Activated T-helper 9 cell treated with anti-CD3 and anti-CD28 coated beads, Interleukin-2, amount 50 U/mL, for 16 hours (primary cell): ENCODE results near the gene ZNF311.

ENCODE experiments used
- DNase-seq: peaks from one replicate; pipeline ENCODE4 v3.0.0-alpha.2; 2020; ENCODE audit warnings: low read depth

ZNF311 gene

DNA sequence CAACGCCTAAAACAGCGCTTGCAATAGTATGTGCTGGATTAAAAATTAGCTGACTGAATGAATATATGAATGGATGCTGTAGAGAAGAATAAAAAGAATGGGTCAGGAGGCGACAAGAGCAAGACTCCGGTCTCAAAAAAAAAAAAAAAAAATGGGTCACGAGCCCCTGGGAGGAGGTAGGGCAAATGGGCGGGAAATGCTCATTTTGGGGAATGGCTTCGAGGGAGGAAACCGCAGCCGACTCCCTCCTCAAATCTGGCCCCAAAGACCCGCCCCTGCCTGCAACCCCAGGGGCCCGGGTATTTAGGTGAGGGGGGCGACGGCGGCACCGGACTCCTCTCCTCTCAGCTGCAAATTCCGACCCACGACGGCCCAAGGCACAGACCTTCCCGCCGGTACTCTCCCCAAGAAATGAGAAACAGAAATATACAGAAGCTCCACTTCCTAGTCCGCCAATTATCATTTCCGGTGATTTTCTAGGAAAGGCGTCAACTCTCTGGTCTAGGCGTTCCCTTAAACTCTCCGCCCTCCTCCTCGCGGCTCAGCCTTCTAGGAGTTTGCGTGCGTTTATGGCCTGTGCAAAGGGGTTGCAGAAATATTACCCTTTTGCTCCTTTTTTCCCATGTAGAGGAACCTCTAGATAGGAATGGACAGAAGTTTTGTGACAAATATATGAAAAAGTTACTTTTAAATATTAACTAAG is at the start of gene ZNF311:
Gene ZNF311, minus strand, starts transcription at position 133 of the 703 bp plus-strand sequence. CDS start 1,361 bp downstream, outside the sequence.
- DNase-seq, result no peak

DNA sequence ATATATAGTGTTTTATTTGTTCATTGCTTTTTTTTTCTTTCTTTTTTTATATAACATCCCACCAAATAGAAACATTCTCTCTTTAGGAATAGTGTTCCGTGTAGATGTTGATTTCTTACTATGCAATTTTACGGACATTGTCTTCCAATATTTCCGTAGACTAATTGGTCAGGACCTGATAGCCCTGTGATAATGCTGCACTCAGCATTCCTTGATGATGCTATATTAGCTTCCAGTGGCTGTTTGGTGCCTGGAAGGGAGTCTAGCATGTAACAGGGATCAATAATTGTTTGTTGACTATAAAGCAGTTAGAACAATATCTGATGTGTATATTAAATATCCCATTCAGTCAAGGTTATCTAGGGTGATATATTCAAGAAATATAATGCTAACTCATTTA is 46.6 kb upstream of the ZNF311 start:
- no peak for DNase-seq

DNA sequence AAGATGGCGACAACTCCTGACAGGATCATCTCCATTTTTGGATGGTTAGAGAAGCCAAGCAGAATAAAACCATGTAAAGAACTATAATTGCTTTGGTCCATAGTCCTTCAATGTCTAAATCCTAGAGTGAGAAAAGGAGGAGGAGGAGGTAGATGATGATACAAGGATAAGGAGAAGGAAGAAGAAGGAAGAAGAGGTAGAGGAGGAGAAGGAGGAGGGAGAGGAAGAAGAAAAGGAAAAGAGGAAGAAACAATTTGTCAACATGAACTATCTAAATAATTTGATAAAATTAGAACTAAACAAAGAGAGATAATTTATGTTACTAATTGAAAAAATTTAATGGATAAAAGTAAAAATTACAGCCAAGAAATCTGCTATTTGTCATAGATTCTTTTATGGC is 40.0 kb upstream of the ZNF311 start, which contains the start of gene OR2W1:
Gene OR2W1, minus strand, starts transcription at position 101 of the 400 bp plus-strand sequence. Its CDS starts 0 bp downstream, at position 101.
- no peak for DNase-seq

DNA sequence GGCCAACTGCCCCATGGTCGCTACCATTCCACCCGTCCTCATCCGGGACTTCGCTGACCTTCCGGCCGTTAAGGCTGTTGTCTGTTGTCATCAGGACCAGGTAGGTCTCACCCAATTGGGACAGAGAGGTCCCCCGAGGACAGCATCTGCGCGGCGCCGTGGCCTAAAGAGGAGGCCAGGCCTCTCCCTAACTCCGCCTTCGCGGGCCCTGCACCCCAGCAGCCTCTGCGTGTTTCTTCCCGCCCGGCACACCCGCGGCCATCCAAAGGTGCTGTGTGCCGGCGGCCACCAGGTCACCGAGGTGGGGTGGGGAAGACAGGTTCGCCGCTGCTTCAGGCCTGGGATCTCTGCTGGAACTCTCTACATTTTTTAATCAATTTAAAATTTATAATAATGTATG is 30.8 kb upstream of the ZNF311 start:
- no peak for DNase-seq

DNA sequence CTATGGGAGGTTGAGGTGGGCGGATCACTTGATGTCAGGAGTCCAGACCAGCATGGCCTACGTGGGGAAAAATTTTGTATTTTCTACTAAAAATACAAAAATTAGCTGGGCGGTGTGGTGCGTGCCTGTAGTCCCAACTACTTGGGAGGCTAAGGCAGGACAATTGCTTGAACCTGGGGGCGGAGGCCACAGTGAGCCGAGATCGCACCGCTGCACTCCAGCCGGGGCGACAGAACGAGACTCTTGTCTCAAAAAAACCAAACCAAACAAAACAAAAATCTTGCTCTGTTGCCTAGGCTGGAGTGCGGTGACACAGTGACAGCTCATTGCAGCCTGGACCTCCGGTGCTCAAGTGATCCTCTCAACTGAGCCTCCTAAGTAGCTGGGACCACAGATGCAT is 23.7 kb upstream of the ZNF311 start:
- no peak for DNase-seq

DNA sequence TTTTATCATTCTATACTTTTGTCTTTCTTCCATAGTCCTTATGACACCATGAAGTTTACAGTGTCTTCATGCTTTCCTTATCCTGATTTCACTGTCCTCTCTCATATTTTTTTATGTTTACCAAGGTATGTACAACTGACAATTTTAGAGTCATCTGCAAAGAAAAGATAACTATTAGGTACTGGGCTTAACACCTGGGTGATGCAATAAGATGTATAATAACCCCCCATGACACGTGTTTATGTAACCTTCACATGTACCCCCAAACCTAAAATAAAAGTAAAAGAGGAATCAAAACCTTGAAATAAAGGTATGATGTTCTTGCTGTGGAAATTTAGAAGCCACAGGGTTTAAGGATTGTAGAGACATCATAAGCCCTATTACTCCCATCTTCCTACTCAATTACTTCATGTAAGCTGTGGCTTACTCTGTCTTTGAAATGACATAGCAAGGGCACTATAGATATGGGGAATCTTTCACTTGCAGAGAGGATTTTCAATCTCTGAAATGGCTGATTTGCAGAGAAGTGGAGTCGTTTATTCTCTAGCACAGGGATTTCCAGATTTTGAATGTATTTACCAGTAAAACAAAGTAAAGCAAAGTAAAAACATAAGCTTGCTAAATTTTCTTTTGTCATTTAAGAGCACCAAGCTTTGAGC is 20.9 kb upstream of the ZNF311 start:
- no peak for DNase-seq

DNA sequence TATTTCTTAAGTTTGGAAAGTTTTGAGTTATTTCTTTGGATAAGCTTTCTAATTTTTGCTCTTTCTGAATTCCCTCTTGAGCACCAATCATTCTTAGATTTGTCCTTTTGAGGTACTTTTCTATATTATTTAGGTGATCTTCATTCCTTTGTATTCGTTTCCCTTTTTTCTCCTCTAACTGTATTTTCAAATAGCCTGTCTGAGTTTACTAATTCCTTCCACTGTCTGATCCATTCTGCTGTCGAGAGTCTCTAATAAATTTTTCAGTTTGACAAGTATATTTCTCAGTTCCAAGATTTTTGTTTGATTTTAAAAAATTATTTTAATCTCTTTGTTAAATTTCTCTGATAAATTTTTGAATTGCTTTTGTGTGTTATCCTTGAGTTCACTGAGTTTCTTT is 16.3 kb upstream of the ZNF311 start:
- DNase-seq, result no peak

DNA sequence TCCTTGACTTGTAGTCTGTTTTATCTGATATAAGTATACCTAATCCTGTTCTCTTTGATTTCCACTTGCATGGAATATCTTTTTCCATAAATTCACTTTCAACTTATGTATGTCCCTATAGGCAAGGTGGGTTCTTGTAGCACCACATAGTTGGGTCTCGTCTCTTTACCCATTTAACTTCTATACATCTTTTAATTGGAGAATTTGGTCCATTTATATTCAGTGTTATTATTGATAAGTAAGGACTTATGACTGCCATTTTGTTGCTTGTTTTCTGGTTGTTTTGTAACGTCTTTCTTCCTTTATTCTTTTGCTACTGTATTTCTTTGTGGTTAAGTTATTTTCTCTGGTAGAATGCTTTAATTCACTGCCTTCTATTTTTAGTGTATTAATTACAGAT is 14.5 kb upstream of the ZNF311 start:
- DNase-seq, result no peak

DNA sequence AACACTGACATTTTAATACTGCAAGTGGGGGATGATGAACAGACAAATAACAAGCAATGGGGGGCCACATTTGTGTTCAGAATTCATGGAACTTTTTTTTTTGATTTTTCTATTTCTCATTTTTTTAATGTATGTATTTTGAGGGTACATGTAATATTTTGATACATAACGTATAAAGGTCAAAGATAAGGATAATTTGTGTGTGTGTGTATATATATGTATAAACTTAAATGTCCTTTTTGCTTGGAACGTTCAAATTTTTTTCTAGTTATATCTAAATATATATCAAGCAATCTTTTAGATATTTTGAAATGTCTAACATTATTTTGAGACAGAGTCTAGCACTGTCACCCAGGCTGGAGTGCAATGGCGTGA is 12.3 kb upstream of the ZNF311 start:
- no peak for DNase-seq

DNA sequence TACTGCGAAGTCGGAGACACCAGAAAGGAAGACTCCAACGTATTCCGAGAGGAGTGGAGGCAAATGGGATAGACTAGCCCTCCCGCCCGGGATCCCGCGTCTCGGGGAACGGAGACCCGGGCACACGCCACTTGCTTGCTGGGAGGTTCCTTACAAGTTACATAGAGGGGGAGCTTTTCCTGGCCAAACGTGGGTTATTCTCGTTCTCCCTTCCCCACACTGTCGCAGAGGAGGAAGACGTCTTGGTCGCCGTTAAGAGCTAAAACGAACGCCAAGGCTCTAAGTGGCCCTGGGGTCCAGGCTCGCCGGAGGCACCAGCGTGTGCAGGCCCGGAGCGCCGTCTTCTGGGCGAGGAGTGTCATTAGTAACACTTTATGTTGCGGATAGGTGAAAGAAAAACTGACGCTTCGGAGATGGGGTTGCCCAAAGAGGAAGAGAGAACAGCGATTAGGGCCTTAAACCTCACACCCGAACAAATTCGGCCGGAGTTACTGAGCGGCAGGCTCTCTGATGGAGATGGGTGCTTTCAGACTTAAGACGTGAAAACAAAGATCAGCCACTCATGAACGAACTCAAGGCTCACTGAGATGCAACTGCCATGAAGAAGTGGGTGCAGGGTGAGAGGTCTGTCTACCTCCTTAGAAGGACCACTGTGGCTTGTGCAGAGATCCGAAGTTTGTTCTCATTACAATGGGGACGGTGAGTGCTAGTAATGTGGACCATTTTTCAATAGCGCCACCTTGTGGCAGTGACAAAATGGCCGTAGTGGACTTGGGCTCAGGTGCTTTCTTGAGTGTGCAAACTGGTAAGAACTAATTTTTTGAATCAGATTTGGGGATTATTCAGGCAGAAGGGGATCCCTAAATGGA is 11.7 kb upstream of the ZNF311 start:
- DNase-seq, result peak; percentile 69

DNA sequence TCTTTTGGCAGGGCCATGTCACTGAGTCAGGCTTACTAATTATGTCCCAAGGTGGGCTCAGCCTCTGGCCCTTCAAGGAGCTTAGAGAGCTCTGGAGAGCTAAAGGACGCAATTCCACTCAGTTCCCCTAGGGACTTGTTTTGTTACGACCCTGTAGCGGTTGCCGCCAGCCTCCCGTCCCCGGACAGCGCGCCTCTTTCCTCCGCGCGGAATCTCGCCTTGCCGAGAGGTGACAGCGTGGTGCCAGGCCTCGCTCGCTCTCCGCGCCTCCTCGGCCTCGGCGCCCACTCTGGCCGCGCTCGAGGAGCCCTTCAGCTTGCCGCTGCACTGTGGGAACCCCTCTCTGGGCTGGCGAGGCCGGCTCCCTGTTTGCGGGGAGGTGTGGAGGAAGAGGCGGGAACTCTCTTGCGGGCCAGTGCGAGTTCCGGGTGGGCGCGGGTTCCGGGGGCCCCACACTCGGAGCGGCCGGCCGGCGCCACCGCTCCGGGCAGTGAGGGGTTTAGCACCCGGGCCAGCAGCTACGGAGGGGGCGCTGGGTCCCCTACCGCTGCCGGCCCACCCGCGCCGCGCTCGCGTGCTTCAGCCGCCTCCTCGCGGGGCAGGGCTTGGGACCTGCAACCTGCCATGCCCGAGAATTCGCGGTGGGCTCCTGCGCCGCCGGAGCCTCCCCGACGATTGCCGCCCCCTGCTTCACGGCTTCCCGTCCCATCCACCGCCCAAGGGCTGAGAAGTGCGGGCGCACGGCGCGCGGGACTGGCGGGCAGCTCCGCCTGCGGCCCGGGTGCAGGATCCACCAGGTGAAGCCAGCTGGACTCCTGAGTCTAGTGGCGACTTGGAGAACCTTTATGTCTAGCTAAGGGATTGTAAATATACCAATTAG is 9.9 kb upstream of the ZNF311 start:
- no peak for DNase-seq

DNA sequence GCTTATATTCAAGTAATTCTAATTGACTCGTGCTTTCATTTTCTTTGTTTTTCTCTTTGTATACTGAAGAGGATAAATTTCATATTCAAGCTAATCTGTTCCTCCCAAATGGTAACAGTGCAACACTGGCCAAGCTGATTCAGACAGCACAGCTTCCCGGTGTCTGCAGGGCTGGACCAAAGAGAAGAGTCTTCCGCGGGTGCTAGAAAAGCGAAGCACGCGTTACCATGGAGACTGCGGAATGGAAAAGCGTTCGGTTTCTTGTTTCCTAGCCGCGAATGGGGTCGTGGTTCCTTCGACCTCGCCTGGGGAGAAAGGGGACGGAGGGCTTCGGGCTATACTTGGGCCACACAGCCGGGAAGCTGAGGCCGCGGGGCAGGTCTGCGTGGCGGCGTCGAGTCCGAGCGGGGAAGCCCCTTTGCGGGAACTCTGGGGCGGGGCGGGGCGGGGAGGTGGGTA is 6.2 kb upstream of the ZNF311 start:
- DNase-seq, result no peak

DNA sequence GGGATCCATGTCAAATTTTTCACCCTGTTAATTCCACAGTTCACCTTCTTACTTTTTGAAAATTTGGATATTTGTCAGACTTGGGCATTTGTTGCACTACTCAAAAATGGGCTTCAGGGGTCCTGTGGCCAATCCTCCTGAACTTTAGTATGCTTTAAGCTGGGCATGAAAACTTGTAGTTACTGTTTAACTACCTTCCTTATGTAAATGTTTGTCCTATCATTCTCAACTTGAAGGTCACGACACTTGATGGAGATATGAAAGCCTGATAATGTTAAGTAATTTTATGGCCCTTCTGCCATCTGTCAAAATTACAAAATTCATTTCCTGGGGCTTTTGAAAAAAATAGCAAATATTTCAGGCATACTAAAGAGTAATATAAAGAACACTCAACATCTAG is 4.2 kb upstream of the ZNF311 start:
- DNase-seq, result no peak

DNA sequence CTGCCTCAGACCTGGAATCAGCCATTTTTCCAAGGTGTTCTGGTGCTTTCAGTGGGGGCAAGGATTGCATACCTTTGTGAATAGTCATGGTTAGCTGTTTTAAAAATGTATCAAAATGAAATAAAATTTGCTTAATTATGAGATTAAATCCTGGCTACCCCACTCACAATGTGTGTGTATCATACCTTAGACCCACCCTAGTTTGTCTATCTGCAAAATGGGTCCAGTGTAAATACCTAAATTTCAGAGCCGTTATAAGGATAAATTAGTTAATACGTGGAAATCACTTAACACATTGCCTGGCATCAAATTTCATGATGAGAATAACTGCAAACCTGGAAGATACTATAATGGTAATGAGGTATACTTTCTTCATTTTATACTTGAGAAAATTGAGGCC is 3.0 kb upstream of the ZNF311 start:
- DNase-seq, result no peak

DNA sequence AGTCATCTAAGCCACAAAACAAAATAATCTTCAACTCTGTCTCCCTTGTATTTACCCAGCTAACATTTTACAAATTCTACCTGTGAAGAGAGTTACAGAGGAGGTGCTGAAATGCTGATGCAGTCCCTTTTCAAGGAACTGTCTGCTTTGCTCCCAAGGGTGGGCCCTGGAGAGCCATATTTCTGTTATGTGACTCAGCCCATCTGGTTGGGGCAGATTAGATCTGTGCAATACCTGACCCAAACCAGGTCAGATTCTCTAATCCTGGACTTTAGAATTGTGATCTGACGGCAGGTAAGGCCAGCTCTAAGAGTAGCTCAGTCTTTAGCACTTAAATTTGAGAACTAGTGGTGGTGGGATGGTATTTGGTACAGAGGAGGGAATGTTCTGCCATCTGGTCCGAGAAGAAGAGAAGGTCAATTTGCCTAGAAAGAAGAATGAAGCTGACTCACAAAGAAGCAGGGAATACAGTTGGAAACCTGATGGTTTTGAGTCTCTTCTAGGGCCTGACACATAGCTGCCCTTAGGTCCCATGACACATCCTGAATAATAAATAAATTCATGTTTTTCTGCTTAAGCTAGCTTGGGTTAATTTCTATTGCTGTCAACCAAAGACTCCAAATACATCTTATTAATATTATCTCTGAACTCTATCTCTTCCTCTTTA is 8.1 kb downstream of the ZNF311 start:
- DNase-seq, result no peak

DNA sequence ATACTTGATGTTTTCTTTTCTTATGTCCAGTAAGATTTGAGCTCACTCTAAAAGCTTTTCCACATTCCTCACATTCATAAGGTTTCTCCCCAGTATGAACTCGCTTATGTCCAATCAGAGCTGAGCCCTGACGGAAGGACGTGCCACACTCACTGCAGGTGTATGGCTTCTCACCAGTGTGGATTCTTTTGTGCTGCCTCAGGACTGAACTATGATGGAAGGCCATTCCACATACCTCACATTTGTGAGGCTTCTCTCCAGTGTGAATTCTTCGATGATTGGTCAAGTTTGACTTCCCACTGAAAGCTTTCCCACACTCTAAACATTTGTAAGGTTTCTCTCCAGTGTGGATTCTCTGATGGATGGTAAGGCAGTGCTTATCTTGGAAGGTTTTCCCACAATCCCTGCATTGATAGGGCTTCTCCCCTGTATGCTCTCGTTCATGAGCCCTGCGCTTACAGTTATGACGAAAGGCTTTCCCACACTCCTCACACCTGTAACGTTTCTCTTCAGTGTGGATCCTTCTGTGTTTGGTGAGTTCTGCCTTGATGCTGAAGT is 9.9 kb downstream of the ZNF311 start:
- DNase-seq, result no peak

DNA sequence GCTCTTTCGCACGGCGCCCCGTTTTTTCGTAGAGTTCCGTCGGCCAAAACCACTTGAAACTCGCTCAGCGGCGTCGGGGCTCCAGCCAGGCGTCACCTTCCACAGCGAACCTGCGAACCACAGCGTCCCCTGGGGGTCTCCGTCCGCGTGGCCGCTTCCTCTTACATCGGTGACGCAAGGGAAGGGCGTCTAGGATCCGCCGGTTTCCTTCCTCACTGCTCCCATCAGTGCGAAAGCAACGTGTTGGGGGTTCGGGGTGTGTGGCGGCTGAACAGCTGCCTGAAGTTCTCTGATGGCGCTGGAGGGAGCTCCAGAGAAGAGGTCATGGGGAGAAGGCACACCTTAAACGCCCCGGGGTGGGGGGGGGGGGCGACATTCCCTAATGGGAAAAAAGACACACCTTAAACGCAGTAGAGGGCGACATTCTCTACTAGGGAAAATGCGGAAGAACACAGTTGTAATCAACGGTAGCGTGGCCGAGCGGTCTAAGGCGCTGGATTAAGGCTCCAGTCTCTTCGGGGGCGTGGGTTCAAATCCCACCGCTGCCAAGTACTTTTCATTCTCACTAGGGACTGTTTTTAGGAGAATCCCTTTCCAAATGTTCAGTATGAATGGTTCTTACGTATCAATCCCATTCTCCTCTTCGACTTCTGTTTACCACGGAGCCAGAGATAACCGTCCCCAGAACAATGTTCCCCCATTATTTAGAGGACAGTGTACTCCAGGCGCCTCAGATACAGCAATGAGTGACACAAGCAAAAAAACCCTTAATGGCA is 16.4 kb downstream of the ZNF311 start:
- DNase-seq, result peak; percentile 56

DNA sequence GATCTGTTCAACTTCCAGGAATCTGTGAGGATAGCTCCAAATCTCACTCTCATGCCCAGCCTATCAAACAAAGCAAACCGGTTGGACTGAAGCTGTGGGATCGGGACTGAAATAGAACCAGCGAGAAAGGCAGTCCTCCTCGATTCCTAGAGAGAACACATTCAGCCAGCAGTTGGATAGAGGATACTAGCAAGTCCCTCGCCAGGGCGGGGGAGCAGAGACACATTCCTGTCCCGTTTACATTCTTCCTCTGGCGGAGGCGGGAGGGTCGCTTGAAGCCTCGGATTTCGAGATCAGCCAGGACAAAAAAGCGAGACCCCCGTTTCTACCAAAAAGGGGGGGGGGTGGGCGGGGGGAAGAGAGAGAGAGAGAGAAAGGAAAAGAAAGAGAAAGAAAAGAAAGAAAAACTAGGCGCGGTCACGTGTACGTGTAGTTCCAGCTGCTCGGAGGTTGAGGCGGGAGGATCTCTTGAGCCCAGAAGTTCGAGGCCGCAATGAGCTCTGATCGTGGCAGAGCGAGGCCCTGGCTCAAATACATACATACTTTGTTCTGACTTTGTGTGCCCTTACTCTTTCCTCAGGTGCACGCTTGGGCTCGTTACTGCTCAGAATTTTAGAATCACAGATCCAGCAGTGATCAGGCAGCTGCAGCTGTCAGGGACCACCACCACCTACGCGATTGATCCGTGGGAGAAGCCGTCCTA is 19.5 kb downstream of the ZNF311 start:
- DNase-seq, result no peak

DNA sequence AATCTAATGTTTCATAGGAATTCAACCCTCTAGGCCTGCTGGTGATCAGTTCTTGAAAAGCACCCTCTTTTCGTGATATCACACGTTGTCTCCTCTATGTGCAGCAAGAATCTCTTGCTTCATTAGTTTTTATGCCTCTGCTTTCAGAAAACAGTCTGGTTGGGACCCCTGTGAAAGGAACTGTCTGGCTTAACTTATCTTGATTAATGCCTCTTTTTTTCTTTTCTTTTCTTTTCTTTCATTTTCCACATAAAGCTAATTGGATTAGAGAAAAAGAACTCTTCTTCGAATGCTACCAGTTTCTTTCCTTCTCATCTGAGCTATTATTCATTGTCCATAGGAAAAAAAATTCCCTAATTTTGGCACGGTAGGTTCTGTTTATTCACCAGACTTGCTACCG is 21.3 kb downstream of the ZNF311 start:
- no peak for DNase-seq
